OCI-LY3 (cell line): ENCODE results near the gene HDAC4.

Experiments
- H2AFZ ChIP-seq: fragments of 200-600, 300-600 bp; shearing (Covaris generic); 2 replicates; pipeline ENCODE4 v1.6.0; 2014; ENCODE audit warnings: antibody characterized with exemption, low read depth, low read length
- H3K27ac ChIP-seq: fragments of 200-600, 300-600 bp; sonication (generic); 2 replicates; pipeline ENCODE4 v1.5.1; 2014; ENCODE audit warnings: mild to moderate bottlenecking, low read length, moderate library complexity, mixed read lengths
- H3K27me3 ChIP-seq: fragments of 200-600, 300-600 bp; sonication (generic); 2 replicates; pipeline ENCODE4 v1.6.1; 2014; ENCODE audit warnings: low read depth, low read length, mixed read lengths
- H3K36me3 ChIP-seq: fragments of 200-600, 300-600 bp; sonication (generic); replicated peaks from 2 replicates; pipeline ENCODE3; 2014; ENCODE audit warnings: low read depth, low read length, mixed read lengths
- H3K4me1 ChIP-seq: fragments of 300-600, 200-600 bp; sonication (generic); 2 replicates; pipeline ENCODE4 v1.6.1; 2014; ENCODE audit warnings: low read length, mixed read lengths
- H3K4me2 ChIP-seq: fragments of 200-600, 300-600 bp; sonication (generic); 2 replicates; pipeline ENCODE4 v1.6.1; 2014; ENCODE audit warnings: low read length, mixed read lengths
- H3K4me3 ChIP-seq: fragments of 300-600, 200-600 bp; sonication (generic); 2 replicates; pipeline ENCODE4 v1.5.1; 2014; ENCODE audit warnings: antibody characterized with exemption, mild to moderate bottlenecking, low read length, moderate library complexity
- H3K79me2 ChIP-seq: fragments of 300-600, 200-600 bp; shearing (Covaris generic); 2 replicates; pipeline ENCODE4 v1.6.1; 2014; ENCODE audit warnings: mild to moderate bottlenecking, low read length, mixed read lengths
- H3K9ac ChIP-seq: fragments of 300-600, 200-600 bp; shearing (Covaris generic); 2 replicates; pipeline ENCODE4 v1.6.0; 2014; ENCODE audit warnings: mild to moderate bottlenecking, low read length, moderate library complexity
- H3K9me3 ChIP-seq: fragments of 200-600, 300-600 bp; shearing (Covaris generic); 2 replicates; pipeline ENCODE4 v1.6.1; 2014; ENCODE audit warnings: low read length, mixed read lengths; ENCODE audit not compliant: insufficient read depth
- H4K20me1 ChIP-seq: fragments of 200-600, 300-600 bp; sonication (generic); 2 replicates; pipeline ENCODE4 v1.6.1; 2016; ENCODE audit warnings: low read length, mixed read lengths; ENCODE audit not compliant: insufficient read depth
- CTCF ChIP-seq: fragments of 200-600, 300-600 bp; sonication (generic); IDR thresholded peaks from 2 replicates; pipeline ENCODE4 v1.5.1; 2014; ENCODE audit warnings: antibody characterized with exemption, low read length, low read depth
- EZH2phosphoT487 ChIP-seq: fragments of 200-600 bp; shearing (Covaris generic); IDR thresholded peaks from 2 replicates; pipeline ENCODE4 v1.6.1; 2018; ENCODE audit warnings: antibody characterized with exemption, mixed run types, low read depth

HDAC4 gene

GRCh38 chr2:239225871-239226561, 174.8 kb downstream of the HDAC4 start:
- Histone ChIP-seq H3K4me2 (no peak overlapping the region), H3K9ac (no peak overlapping the region), H2AFZ (no peak overlapping the region), H3K79me2 (no peaks in the 10 kb centered on the region), H3K27me3 (no peaks in the 10 kb centered on the region), H3K9me3 (no peaks in the 10 kb centered on the region), H3K4me1 (no peaks in the 10 kb centered on the region), H3K27ac (no peak overlapping the region), H4K20me1 (no peaks in the 10 kb centered on the region), H3K4me3 (no peak overlapping the region), H3K36me3 (no peaks in the 10 kb centered on the region)
- TF ChIP-seq CTCF (no peak), EZH2phosphoT487 (no peak)

- no peaks in the 10 kb centered on the region for H4K20me1 ChIP-seq
- no peaks in the 10 kb centered on the region for H3K79me2 ChIP-seq
- TF ChIP-seq CTCF, result no peak
- TF ChIP-seq EZH2phosphoT487, result no peak
- H3K27ac ChIP-seq, result no peak overlapping the region
- no peak overlapping the region for H3K9ac ChIP-seq
- H3K9me3 ChIP-seq, result no peaks in the 10 kb centered on the region
- no peaks in the 10 kb centered on the region for H3K36me3 ChIP-seq
- H3K4me1 ChIP-seq, result no peaks in the 10 kb centered on the region
- H3K27me3 ChIP-seq, result no peaks in the 10 kb centered on the region
- H2AFZ ChIP-seq, result no peak overlapping the region
- no peak overlapping the region for H3K4me2 ChIP-seq
- H3K4me3 ChIP-seq, result no peak overlapping the region
Measured at GRCh38 chr2:239225371-239225851, 175.4 kb downstream of the HDAC4 start.

DNA sequence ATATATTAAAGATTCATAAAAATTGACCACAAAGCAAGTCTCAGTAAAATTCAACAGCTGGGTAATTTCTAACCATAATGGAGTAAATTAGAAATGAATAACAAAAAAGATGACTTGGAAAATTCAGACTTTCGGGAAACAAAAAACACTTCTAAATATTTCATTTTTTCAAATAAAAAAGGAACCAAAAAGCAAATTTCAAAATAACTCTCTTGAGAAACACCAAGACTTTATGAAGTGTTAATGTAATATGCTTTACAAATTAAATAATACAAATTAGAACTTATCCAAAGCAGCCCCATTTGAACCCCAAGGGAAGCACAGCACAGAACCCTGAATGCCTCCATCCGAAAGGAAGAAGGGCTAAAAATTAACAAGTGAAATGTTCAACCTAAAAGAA, 175.9 kb downstream of the HDAC4 start:
- Histone ChIP-seq H3K4me1 (no peaks in the 10 kb centered on the region), H3K36me3 (no peaks in the 10 kb centered on the region), H3K27me3 (no peaks in the 10 kb centered on the region), H3K9ac (no peak overlapping the region), H3K79me2 (no peaks in the 10 kb centered on the region), H3K9me3 (no peaks in the 10 kb centered on the region), H3K4me2 (no peak overlapping the region), H3K27ac (no peak overlapping the region), H4K20me1 (no peaks in the 10 kb centered on the region), H3K4me3 (no peak overlapping the region), H2AFZ (no peak overlapping the region)
- TF ChIP-seq CTCF (no peak), EZH2phosphoT487 (no peak)

GRCh38 chr2:239224199-239224570, 176.6 kb downstream of the HDAC4 start:
- H3K4me2 ChIP-seq, result no peak overlapping the region
- no peaks in the 10 kb centered on the region for H3K9me3 ChIP-seq
- no peak overlapping the region for H3K27ac ChIP-seq
- H3K4me3 ChIP-seq, result no peak overlapping the region
- H3K27me3 ChIP-seq, result no peaks in the 10 kb centered on the region
- H3K9ac ChIP-seq, result no peak overlapping the region
- H3K36me3 ChIP-seq, result no peaks in the 10 kb centered on the region
- no peaks in the 10 kb centered on the region for H3K4me1 ChIP-seq
- no peak overlapping the region for H2AFZ ChIP-seq
- H4K20me1 ChIP-seq, result no peaks in the 10 kb centered on the region
- no peak for TF ChIP-seq CTCF
- no peak for TF ChIP-seq EZH2phosphoT487
- no peaks in the 10 kb centered on the region; the same call in 1 of the 2 replicates for H3K79me2 ChIP-seq
